Mammary epithelial cell (primary cell): ENCODE measurements around the gene SRRM4.

ENCODE experiments used
- CTCF ChIP-seq, 2 donors: IDR thresholded peaks in 1 of 2; conservative IDR thresholded peaks in 1 of 2; 2 replicates each; pipeline ENCODE4 v1.5.1; 2011 to 2012; ENCODE audit warnings: inconsistent platforms in 2 of 2, low read length in 2 of 2, mild to moderate bottlenecking in 2 of 2, control low read depth in 1 of 2, low read depth in 1 of 2; ENCODE audit not compliant: insufficient read depth in 1 of 2; ENCODE audit errors: extremely low read depth in 1 of 2
- EZH2 ChIP-seq: IDR thresholded peaks from 2 replicates; pipeline ENCODE4 v1.6.1; 2012; ENCODE audit warnings: low read length, inconsistent platforms, borderline replicate concordance

GRCh38 chr12:119069147-119069642 is 87.9 kb downstream of the SRRM4 start:
- no peak for TF ChIP-seq CTCF (conservative IDR thresholded peaks at IDR 0.05 in 1 of 2, IDR thresholded peaks at IDR 0.05 in 1 of 2; ENCODE audit: extremely low read depth in 1 of 2, insufficient read depth in 1 of 2, low read depth in 1 of 2, low read length in 2 of 2)
- no peak for TF ChIP-seq EZH2
